ENCODE data around the gene ST8SIA5. TPM values are rescaled to one million over a fixed set of nuclear protein-coding genes. Genes with fewer than 3 reads are reported as not detected.

Gene ST8SIA5
- total and polyA plus RNA-seq, 9 of the 15 experiments (the other 6 are each of a cell fraction or from before 2014, with no cell fraction given) = 0.03 to 0.33 (median 0.06) TPM; not detected in 5

DNA sequence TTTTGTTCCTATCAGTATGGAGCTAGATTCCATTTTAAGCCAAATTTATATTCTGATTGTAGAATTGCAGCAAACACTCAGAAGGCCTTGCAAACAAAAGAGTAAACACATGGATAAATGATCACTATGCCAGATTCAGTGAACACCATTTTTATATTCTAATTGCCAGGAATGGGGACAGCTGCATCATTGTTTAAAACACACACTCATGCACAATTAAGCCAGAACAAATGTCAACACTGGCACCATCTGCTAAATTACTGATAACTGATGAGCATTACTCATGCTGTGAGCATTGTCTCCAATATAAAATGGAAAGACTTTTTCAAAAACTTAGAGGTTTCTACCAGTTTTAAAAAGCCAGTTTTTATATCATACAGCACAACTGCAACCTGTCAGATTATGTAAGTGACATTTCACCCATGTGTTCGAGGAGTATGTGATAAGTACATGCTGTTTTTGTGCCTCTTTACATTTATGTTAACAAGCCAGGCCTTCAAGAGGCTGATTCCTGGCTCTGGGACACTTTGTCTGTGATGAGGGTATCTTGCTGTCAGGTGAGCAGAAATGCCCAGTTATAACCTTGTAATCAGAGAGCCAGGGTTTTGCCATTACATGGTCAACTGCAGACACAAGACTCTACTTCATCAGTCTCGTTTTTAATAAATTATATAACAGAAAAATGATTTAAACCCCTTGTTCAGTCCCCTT lies 4.4 kb upstream of the ST8SIA5 start:
- FAIRE-seq (no peak), DNase-seq (ENCODE audit: extremely low read depth in 1 of 4, low spot score in 3 of 4) (no peak), ATAC-seq (no peak)
- in situ Hi-C loops (cut with MboI) (loop anchor here (10.0 kb wide), 1 partner anchor 264 kb away; no protein-coding TSS in a partner anchor), intact Hi-C loops (cut with micrococcal nuclease) (no loop called here)
- Histone ChIP-seq H3K27ac (ENCODE audit: extremely low read depth, low read depth, low read length) (no peak overlapping the region), H3K9me1 (ENCODE audit: control insufficient read depth, insufficient read depth, low read length) (no peaks in the 10 kb centered on the region), H3K4me1 (replicated peaks in 1 of 2; ENCODE audit: control insufficient read depth in 2 of 2, insufficient read depth in 2 of 2, low read length in 2 of 2) (peaks cover 0 to under 1% of the 10 kb centered on the region in 2 experiments; a peak in 1 of 5 replicates), H3K79me2 (ENCODE audit: control insufficient read depth, insufficient read depth, low read length) (no peaks in the 10 kb centered on the region), H4K20me1 (replicated peaks; ENCODE audit: control insufficient read depth, insufficient read depth, low read length) (no peaks in the 10 kb centered on the region), H3K36me3 (ENCODE audit: control insufficient read depth, insufficient read depth, low read length) (no peaks in the 10 kb centered on the region), H3K4me2 (ENCODE audit: insufficient read depth, low read length) (no peak overlapping the region), H2AFZ (ENCODE audit: low read depth, low read length) (no peak overlapping the region), H3K9me3 (replicated peaks; ENCODE audit: control insufficient read depth, insufficient read depth, low read depth, low read length) (no peaks in the 10 kb centered on the region), H3K9ac (ENCODE audit: insufficient read depth in 1 of 2, low read depth in 2 of 2, low read length in 2 of 2) (no peak overlapping the region), H3K27me3 (ENCODE audit: control insufficient read depth in 2 of 2, insufficient read depth in 2 of 2, low read length in 2 of 2) (peaks cover 0 to 7% of the 10 kb centered on the region in 2 experiments; a peak in 3 of 5 replicates), H3K4me3 (no peak overlapping the region)
- BruUV-seq (replicated peaks) = no TSS peak
- CTCF ChIA-PET (ENCODE audit: low intra/inter-chr PET ratio) = no interaction called here
- WGBS (ENCODE audit: insufficient coverage, low coverage, missing lambda C conversion rate) = 0% methylated on average over 2 of the region's 2 CpGs
- TF ChIP-seq HINFP (tag; conservative IDR thresholded peaks at IDR 0.05; ENCODE audit: low read depth) = no peak
- no peak for TF ChIP-seq PURB (CRISPR knock-in tag; IDR thresholded peaks at IDR 0.05; ENCODE audit: low read depth)
- TF ChIP-seq ATF4 (CRISPR knock-in tag; IDR thresholded peaks at IDR 0.05) = no peak
- no peak for TF ChIP-seq FOS (IDR thresholded peaks at IDR 0.05; ENCODE audit: extremely low read depth, insufficient read length)
- POLR2A ChIA-PET = no interaction called here
